IPS DF 6.9 (cell line): ENCODE measurements around the gene NEB.

Experiments
- DNase-seq: peaks from one replicate; pipeline ENCODE4 v3.0.0-alpha.2; 2013; ENCODE audit warnings: low read depth, low spot score
- H3K27ac ChIP-seq: one replicate; pipeline ENCODE4 v1.5.1; 2013; ENCODE audit warnings: low read length, control low read depth
- H3K27me3 ChIP-seq: 2 replicates; pipeline ENCODE4 v1.6.1; 2013; ENCODE audit warnings: mild to moderate bottlenecking, low read length; ENCODE audit not compliant: control insufficient read depth, insufficient read depth
- H3K36me3 ChIP-seq: 2 replicates; pipeline ENCODE4 v1.6.1; 2013; ENCODE audit warnings: low read length; ENCODE audit not compliant: control insufficient read depth, insufficient read depth
- H3K4me1 ChIP-seq: 2 replicates; pipeline ENCODE4 v1.6.1; 2013; ENCODE audit warnings: low read length; ENCODE audit not compliant: control insufficient read depth, insufficient read depth
- H3K4me3 ChIP-seq: 2 replicates; pipeline ENCODE4 v1.5.1; 2013; ENCODE audit warnings: mild to moderate bottlenecking, low read length
- H3K9me3 ChIP-seq: 2 replicates; pipeline ENCODE4 v1.6.1; 2013; ENCODE audit warnings: low read length, inconsistent platforms; ENCODE audit not compliant: control insufficient read depth, insufficient read depth
- WGBS: extraction: QIAGEN DNeasy Blood & Tissue Kit; methylation state at CpG from one replicate; pipeline ENCODE4 v1.1.7; 2013; ENCODE audit warnings: mixed read lengths, missing lambda C conversion rate; ENCODE audit not compliant: insufficient read length, insufficient coverage; 5-methylcytosine and 5-hydroxymethylcytosine counted together

NEB gene

DNA sequence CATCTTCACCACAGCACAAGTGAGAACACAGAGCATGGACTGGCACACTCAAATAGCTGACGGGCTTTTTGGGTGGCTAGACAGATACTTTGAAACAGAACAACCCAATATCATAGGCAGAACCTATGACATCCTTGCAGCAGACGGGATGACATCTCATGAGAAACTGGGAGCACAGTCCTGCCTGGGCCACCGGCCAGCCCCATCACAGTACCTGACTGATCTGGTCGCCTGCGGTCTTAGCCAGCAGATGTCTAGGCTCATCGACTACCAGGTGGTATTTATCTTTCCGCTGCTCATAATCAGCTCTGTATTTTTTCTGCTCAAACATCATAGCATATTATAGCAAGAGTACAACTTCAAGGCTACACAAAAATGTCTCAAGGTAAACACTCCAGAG lies 200.3 kb downstream of the NEB start:
- no CpG with 5 or more reads among the region's 7 CpGs for WGBS
- Histone ChIP-seq H3K27me3 (no peaks in the 10 kb centered on the region), H3K27ac (no peak overlapping the region), H3K9me3 (no peaks in the 10 kb centered on the region), H3K36me3 (no peaks in the 10 kb centered on the region), H3K4me3 (no peak overlapping the region), H3K4me1 (no peaks in the 10 kb centered on the region)
- no peak for DNase-seq

DNA sequence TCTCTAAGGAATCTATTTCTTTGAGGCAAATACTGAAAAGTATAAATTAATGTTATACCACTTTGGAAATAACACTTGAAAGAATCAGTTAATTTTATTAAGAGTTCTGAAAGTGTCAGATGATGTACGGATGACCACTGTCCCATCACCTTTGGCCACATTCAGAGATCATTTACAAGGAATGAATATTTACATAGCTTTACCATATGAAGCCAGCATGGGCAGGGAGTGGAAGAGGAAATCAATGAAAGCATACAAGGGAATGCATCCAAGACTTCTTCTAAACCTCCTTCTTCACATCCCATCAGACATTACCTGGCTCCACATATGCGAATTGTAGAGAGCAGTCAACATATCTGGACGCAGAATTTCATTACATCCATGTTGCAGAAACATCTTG lies 201.1 kb downstream of the NEB start:
- Histone ChIP-seq H3K36me3 (no peaks in the 10 kb centered on the region), H3K27ac (no peak overlapping the region), H3K27me3 (no peaks in the 10 kb centered on the region), H3K4me3 (no peak overlapping the region), H3K9me3 (no peaks in the 10 kb centered on the region), H3K4me1 (no peaks in the 10 kb centered on the region)
- no CpG with 5 or more reads among the region's 3 CpGs for WGBS
- DNase-seq, result no peak

DNA sequence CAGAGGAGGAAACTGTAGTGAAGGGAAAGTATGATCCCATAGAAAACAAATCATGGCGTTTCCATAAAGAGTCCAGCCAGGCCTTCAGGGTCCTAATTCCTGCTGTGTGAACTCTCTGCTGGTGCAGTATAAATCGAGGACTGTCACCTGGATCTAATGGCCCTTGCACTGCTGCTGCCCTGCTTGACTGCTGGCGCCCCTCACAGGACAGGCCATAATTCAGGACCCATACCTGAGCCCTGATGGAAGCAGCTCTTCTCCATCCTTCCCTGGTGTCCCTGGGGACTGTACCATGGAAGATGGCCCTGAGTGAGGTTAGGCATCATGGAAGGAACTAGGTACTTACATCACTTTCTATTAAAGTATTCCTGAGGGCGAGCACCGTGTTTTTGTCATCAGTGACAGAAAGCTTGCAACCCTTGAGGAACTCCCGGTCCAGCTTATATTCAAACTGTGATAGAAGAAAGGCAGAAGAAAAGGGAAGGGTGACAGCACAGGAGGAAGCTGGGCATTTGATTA lies 207.6 kb downstream of the NEB start:
- peak; percentile 7 for DNase-seq
- Histone ChIP-seq H3K4me3 (no peak overlapping the region), H3K27me3 (no peaks in the 10 kb centered on the region), H3K9me3 (no peaks in the 10 kb centered on the region), H3K36me3 (no peaks in the 10 kb centered on the region), H3K4me1 (no peaks in the 10 kb centered on the region), H3K27ac (no peak overlapping the region)
- WGBS, result no CpG with 5 or more reads among the region's 6 CpGs

DNA sequence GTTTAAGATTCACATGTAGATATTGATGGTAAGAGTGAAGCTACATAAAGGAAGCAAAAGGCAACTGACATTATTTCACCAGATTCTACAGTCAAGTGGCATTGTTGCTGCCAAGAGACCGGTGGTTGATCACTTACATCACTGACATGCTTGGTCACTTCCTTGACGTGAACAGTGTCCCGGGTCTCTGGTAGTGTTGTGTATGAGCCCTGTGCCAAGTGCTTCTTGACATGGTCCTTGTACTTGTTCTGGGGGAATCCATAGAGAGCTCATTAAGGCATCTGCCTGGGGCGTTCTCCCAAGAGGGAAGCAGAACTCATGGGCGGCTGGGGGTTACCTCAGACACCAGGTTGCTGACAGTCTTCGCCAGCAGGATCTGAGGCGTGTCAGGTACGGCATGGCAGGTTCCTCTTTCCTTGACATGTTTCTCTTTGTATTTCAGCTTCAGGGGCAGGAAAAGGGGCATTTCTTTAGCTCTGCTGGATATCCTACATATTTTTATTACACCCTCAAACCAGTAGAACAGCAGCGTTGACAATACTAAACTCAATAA lies 208.4 kb downstream of the NEB start:
- Histone ChIP-seq H3K4me1 (no peaks in the 10 kb centered on the region; the same call in 1 of the 2 replicates), H3K27me3 (no peaks in the 10 kb centered on the region), H3K36me3 (no peaks in the 10 kb centered on the region), H3K4me3 (no peak overlapping the region), H3K27ac (no peak overlapping the region), H3K9me3 (no peaks in the 10 kb centered on the region)
- DNase-seq, result no peak
- whole genome bisulfite sequencing, result no CpG with 5 or more reads among the region's 9 CpGs

DNA sequence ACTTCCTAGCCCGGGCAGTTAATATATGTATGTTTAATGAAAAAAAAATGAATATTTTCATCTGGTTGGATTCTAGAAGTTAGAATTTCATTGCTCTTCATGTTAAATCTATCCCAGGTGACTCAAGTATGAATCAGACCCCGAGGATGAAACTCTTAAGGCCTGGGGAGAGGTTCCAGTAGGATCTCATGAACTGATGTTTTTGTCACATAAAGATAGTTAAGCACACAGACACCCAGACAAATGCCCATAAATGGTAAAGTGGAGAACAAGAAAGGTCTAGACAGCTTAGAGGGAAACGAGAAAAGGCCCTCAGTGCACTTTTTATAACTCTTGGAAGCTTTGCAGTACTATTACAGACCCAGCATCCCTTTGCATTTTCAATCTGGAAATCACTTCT lies 210.4 kb downstream of the NEB start:
- no CpG with 5 or more reads among the region's 3 CpGs for WGBS
- no peaks in the 10 kb centered on the region for H3K9me3 ChIP-seq
- no peak for DNase-seq

DNA sequence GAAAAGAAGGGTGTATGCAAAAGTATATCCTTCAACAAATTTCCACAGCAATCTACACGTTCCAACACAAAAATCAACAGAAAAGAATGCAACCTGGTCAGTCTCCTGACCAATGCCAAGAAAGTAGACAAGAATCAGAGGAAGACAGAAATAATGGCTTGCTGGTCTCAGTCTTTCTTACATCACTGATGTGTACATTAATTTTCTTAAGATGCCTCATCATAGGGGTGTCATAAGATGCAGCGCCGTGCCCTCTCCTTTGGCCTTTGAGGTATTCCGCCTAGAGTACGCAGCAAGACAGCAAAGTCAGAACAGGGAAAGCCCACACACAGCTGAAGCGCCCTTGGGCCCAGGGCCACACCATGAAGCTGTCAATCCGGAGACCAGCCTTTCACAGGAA lies 211.7 kb downstream of the NEB start:
- no peak for DNase-seq
- WGBS, result no CpG with 5 or more reads among the region's 7 CpGs
- Histone ChIP-seq H3K9me3 (no peaks in the 10 kb centered on the region), H3K4me1 (no peaks in the 10 kb centered on the region; the same call in 1 of the 2 replicates), H3K36me3 (no peaks in the 10 kb centered on the region), H3K4me3 (no peak overlapping the region), H3K27ac (no peak overlapping the region), H3K27me3 (no peaks in the 10 kb centered on the region)

More for the DNA sequence above, 210.4 kb downstream of the NEB start:
- no peaks in the 10 kb centered on the region for H3K27me3 ChIP-seq
- no peak overlapping the region for H3K4me3 ChIP-seq
- H3K36me3 ChIP-seq, result no peaks in the 10 kb centered on the region
- H3K4me1 ChIP-seq, result no peaks in the 10 kb centered on the region; the same call in 1 of the 2 replicates
- H3K27ac ChIP-seq, result no peak overlapping the region

DNA sequence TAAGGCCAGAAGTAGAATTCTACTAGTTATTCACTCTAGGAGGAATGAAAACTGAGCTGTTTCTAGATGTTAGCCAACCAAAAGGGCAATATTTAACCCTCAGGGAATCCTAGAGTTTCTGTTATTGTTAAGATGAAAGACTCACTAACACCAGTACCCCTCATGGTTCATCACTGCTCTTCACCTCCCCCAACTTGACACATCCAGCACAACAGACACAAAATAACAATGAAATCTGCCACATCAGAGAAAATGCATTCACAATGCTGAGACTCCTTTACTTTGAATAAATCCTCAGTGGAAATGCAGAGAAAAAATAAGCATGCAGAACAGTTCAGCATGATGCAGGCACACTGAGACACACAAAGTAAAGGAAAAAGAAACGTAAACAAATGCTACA lies 213.3 kb downstream of the NEB start:
- Histone ChIP-seq H3K4me1 (no peaks in the 10 kb centered on the region; the same call in 1 of the 2 replicates), H3K4me3 (no peak overlapping the region), H3K27ac (no peak overlapping the region), H3K9me3 (no peaks in the 10 kb centered on the region), H3K36me3 (no peaks in the 10 kb centered on the region), H3K27me3 (no peaks in the 10 kb centered on the region)
- no peak for DNase-seq
- WGBS, result no CpG with 5 or more reads among the region's 1 CpG

DNA sequence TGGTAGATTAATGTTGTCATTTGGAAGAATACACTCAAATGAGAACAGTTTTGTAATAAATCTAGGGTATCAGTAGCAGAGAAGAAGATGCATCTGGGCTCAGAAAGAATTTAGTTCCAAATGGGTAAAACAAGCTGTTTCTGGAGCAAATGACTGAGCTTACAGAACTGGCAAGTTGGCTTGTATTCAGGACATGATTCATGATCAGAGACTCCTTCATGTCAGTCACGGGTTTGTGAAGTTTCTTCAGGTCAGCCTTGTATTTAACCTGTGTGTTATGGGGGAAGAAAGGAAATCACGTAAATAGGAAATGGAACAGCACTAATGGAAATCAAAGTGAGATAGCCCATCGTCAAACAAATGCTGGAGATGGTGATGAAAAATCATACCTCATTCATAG lies 215.5 kb downstream of the NEB start:
- no peaks in the 10 kb centered on the region for H3K36me3 ChIP-seq
- WGBS, result no CpG with 5 or more reads among the region's 3 CpGs
- H3K27me3 ChIP-seq, result no peaks in the 10 kb centered on the region
- no peak overlapping the region for H3K4me3 ChIP-seq
- H3K9me3 ChIP-seq, result no peaks in the 10 kb centered on the region
- H3K27ac ChIP-seq, result no peak overlapping the region
- DNase-seq, result no peak
- no peaks in the 10 kb centered on the region; the same call in 1 of the 2 replicates for H3K4me1 ChIP-seq

DNA sequence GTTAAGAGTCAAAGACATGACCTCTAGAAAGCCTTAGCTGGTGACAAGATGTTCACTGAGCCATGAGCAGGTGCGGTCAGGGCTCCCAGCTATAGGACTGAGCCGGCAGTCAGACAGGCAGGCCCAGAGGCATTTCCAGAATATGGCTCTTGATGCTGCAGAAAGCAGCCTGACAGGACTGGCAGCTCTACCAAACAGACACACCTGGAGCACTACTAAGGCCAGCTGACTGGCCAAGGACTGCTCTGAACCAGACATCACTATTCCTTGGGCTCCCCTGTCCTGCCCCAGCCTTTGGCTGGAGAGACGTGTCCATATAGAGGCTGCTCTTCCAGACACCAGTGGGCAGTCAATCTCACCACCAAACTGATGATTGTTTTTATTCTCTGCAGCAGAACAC lies 225.8 kb downstream of the NEB start:
- Histone ChIP-seq H3K9me3 (no peaks in the 10 kb centered on the region), H3K27me3 (no peaks in the 10 kb centered on the region), H3K36me3 (no peaks in the 10 kb centered on the region; the same call in 1 of the 2 replicates), H3K27ac (no peak overlapping the region), H3K4me1 (no peaks in the 10 kb centered on the region), H3K4me3 (no peak overlapping the region)
- no CpG with 5 or more reads among the region's 3 CpGs for WGBS
- no peak for DNase-seq

DNA sequence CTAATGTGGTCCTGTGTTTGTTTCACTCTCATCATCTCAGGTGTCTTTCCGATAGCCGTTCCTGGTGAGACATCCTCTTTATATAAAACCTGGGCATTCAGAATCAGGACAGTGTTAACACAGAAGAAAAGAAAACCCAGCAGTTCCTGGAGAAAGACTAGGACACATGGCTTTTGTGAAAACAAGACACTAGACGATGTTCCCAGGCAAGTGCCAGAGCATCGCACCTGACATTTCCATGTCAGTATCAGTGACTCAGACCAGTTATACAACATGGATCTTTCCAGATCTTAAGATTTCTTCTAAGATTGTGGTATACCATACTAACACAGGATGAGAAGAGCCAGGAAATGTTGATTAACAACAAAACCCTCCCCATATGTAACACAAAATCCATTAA lies 228.1 kb downstream of the NEB start:
- Histone ChIP-seq H3K9me3 (no peaks in the 10 kb centered on the region), H3K4me3 (no peak overlapping the region), H3K36me3 (no peaks in the 10 kb centered on the region), H3K27me3 (no peaks in the 10 kb centered on the region), H3K4me1 (no peaks in the 10 kb centered on the region), H3K27ac (no peak overlapping the region)
- DNase-seq, result no peak
- WGBS, result no CpG with 5 or more reads among the region's 4 CpGs

DNA sequence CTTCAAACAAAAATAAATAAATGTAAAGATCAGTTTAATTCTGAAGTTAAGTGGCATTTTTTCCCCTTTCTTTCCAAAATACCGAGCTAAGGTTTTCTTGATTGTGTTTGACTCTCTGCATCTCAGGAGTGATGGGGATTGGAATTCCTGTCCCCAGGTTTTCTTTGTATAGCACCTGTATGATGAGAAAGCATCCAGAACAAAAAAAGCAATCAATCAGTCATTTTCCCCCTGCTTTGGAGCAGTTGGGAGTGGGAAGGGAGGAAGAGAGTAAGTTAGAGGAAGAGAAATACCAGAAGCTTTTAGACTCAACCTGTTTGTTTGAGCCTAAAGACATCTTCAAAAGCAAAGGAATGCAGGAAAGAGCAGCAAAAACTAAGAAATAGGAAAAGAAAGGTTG lies 236.1 kb downstream of the NEB start:
- no peak overlapping the region for H3K4me3 ChIP-seq
- no peaks in the 10 kb centered on the region for H3K27me3 ChIP-seq
- H3K36me3 ChIP-seq, result no peaks in the 10 kb centered on the region
- no peak for DNase-seq
- H3K27ac ChIP-seq, result no peak overlapping the region
- H3K4me1 ChIP-seq, result no peaks in the 10 kb centered on the region
- H3K9me3 ChIP-seq, result no peaks in the 10 kb centered on the region
- no CpG with 5 or more reads among the region's 1 CpG for WGBS
